WTC11 (cell line): ENCODE measurements around the gene TMPRSS6.

Experiments
- ATF1 ChIP-seq: sonication (generic); formaldehyde crosslinking; IDR thresholded peaks from 2 replicates; pipeline ENCODE4 v1.8.1; 2023; ENCODE audit warnings: mild to moderate bottlenecking, moderate library complexity, missing genetic modification reagents
- NR1H2 ChIP-seq: sonication (generic); formaldehyde crosslinking; IDR thresholded peaks from 2 replicates; pipeline ENCODE4 v1.9.0; 2021; ENCODE audit warnings: mild to moderate bottlenecking, moderate library complexity, missing genetic modification reagents
- RELA ChIP-seq: sonication (generic); formaldehyde crosslinking; IDR thresholded peaks from 2 replicates; pipeline ENCODE4 v1.8.1; 2022; ENCODE audit warnings: missing genetic modification reagents, mild to moderate bottlenecking, borderline replicate concordance
- ZNF138 ChIP-seq: sonication (generic); formaldehyde crosslinking; conservative IDR thresholded peaks from 2 replicates; pipeline ENCODE4 v1.8.1; 2022; ENCODE audit warnings: mild to moderate bottlenecking, moderate library complexity, missing genetic modification reagents
- TF ChIP-seq, protein P1 (sequence below): fragments of 200-600 bp; IDR thresholded peaks from 2 replicates; pipeline ENCODE4 v1.8.0; 2022; ENCODE audit warnings: antibody characterized with exemption
- TF ChIP-seq, protein P2 (sequence below): sonication (generic); formaldehyde crosslinking; IDR thresholded peaks from 2 replicates; pipeline ENCODE4 v1.8.1; 2023; ENCODE audit warnings: mild to moderate bottlenecking, missing genetic modification reagents, moderate library complexity
- TF ChIP-seq, protein P3 (sequence below): sonication (generic); formaldehyde crosslinking; IDR thresholded peaks from 2 replicates; pipeline ENCODE4 v1.8.1; 2022; ENCODE audit warnings: low read depth, missing genetic modification reagents, borderline replicate concordance
- TF ChIP-seq, protein P4 (sequence below): sonication (generic); formaldehyde crosslinking; IDR thresholded peaks from 2 replicates; pipeline ENCODE4 v1.8.0; 2022; ENCODE audit warnings: mild to moderate bottlenecking, missing genetic modification reagents
- TF ChIP-seq, protein P5 (sequence below): sonication (generic); formaldehyde crosslinking; conservative IDR thresholded peaks from 2 replicates; pipeline ENCODE4 v1.8.1; 2023; ENCODE audit warnings: mild to moderate bottlenecking, low read depth, missing genetic modification reagents, moderate library complexity

DNA sequence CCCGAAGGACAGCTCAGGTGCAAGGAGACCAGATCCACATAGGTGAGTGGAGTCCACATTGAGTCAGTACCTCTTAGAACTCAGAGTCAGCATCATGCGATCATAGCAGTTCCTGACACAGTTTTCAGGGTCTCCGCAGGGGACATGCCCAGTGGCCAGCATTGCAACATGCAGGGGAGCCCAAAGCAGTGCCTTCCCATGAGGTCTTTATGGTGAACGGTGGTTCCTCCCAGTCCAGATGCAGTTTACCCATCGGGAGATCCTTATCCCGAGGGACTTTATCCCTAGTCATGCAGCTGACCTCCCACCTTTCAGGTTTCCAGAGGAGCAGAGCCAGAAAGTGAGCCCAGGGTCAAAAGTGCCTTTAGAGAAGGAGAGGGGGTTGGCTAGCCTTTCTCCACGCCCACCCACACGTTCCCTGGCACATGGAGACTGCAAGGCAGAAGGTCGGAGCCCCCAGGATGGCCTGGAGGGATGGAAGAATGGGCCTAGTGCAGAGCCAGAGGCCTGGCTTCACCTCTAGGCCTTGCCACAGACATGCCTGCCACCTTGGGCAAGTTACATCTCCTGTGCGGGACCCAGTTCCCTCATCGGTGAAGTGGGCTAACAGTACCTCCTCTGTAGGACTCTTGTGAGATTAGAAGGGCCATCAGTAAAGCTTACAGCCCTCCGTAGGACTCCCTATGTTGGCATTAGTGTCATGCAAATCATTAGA is 51.6 kb downstream of the TMPRSS6 start:
- TF ChIP-seq, protein P1, sequence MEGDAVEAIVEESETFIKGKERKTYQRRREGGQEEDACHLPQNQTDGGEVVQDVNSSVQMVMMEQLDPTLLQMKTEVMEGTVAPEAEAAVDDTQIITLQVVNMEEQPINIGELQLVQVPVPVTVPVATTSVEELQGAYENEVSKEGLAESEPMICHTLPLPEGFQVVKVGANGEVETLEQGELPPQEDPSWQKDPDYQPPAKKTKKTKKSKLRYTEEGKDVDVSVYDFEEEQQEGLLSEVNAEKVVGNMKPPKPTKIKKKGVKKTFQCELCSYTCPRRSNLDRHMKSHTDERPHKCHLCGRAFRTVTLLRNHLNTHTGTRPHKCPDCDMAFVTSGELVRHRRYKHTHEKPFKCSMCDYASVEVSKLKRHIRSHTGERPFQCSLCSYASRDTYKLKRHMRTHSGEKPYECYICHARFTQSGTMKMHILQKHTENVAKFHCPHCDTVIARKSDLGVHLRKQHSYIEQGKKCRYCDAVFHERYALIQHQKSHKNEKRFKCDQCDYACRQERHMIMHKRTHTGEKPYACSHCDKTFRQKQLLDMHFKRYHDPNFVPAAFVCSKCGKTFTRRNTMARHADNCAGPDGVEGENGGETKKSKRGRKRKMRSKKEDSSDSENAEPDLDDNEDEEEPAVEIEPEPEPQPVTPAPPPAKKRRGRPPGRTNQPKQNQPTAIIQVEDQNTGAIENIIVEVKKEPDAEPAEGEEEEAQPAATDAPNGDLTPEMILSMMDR, result no peak
- TF ChIP-seq NR1H2 (CRISPR knock-in tag) (no peak), ATF1 (CRISPR knock-in tag) (no peak), ZNF138 (CRISPR knock-in tag) (no peak), RELA (no peak)
- TF ChIP-seq, protein P2, sequence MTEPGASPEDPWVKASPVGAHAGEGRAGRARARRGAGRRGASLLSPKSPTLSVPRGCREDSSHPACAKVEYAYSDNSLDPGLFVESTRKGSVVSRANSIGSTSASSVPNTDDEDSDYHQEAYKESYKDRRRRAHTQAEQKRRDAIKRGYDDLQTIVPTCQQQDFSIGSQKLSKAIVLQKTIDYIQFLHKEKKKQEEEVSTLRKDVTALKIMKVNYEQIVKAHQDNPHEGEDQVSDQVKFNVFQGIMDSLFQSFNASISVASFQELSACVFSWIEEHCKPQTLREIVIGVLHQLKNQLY (CRISPR knock-in tag), result no peak
- TF ChIP-seq, protein P3, sequence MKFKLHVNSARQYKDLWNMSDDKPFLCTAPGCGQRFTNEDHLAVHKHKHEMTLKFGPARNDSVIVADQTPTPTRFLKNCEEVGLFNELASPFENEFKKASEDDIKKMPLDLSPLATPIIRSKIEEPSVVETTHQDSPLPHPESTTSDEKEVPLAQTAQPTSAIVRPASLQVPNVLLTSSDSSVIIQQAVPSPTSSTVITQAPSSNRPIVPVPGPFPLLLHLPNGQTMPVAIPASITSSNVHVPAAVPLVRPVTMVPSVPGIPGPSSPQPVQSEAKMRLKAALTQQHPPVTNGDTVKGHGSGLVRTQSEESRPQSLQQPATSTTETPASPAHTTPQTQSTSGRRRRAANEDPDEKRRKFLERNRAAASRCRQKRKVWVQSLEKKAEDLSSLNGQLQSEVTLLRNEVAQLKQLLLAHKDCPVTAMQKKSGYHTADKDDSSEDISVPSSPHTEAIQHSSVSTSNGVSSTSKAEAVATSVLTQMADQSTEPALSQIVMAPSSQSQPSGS (CRISPR knock-in tag), result no peak
- TF ChIP-seq, protein P4, sequence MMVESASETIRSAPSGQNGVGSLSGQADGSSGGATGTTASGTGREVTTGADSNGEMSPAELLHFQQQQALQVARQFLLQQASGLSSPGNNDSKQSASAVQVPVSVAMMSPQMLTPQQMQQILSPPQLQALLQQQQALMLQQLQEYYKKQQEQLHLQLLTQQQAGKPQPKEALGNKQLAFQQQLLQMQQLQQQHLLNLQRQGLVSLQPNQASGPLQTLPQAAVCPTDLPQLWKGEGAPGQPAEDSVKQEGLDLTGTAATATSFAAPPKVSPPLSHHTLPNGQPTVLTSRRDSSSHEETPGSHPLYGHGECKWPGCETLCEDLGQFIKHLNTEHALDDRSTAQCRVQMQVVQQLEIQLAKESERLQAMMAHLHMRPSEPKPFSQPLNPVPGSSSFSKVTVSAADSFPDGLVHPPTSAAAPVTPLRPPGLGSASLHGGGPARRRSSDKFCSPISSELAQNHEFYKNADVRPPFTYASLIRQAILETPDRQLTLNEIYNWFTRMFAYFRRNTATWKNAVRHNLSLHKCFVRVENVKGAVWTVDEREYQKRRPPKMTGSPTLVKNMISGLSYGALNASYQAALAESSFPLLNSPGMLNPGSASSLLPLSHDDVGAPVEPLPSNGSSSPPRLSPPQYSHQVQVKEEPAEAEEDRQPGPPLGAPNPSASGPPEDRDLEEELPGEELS (CRISPR knock-in tag), result no peak
- TF ChIP-seq, protein P5, sequence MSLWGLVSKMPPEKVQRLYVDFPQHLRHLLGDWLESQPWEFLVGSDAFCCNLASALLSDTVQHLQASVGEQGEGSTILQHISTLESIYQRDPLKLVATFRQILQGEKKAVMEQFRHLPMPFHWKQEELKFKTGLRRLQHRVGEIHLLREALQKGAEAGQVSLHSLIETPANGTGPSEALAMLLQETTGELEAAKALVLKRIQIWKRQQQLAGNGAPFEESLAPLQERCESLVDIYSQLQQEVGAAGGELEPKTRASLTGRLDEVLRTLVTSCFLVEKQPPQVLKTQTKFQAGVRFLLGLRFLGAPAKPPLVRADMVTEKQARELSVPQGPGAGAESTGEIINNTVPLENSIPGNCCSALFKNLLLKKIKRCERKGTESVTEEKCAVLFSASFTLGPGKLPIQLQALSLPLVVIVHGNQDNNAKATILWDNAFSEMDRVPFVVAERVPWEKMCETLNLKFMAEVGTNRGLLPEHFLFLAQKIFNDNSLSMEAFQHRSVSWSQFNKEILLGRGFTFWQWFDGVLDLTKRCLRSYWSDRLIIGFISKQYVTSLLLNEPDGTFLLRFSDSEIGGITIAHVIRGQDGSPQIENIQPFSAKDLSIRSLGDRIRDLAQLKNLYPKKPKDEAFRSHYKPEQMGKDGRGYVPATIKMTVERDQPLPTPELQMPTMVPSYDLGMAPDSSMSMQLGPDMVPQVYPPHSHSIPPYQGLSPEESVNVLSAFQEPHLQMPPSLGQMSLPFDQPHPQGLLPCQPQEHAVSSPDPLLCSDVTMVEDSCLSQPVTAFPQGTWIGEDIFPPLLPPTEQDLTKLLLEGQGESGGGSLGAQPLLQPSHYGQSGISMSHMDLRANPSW (CRISPR knock-in tag), result no peak
